ENCODE results near the gene FAM78A.
"Not testable (repeated sequence)": the region's sequence is repeated elsewhere in the genome, so short reads cannot be mapped to it uniquely, and the experiment has no call there.

The FAM78A gene

DNA sequence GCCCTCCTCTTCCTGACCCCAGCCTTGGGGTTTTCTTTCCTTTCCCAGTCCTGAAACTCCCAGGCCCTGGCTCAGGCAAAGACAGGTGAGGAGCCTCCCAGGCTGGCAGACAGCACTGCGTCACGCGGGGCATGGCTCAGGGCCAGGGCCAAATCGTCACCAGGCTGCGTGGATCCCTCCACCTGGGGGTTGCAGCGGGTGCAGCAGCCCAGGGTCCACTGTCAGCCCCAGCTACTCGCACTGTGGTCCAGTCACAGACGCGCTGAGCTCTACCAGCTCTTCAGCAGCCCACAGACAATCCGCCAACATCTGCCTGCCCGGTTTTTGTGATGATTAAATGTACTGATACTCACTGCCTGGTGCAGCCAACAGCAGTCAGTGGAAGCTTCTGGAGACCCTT is 12.1 kb downstream of the FAM78A start:
- no CpG with 5 or more reads among the region's 11 CpGs for WGBS (ENCODE audit: extremely low coverage, insufficient coverage, insufficient read length)
- no peak overlapping the region for H4K91ac ChIP-seq (ENCODE audit: low read depth, low read length)
- H3K18ac ChIP-seq (ENCODE audit: low read length), result no peak overlapping the region

DNA sequence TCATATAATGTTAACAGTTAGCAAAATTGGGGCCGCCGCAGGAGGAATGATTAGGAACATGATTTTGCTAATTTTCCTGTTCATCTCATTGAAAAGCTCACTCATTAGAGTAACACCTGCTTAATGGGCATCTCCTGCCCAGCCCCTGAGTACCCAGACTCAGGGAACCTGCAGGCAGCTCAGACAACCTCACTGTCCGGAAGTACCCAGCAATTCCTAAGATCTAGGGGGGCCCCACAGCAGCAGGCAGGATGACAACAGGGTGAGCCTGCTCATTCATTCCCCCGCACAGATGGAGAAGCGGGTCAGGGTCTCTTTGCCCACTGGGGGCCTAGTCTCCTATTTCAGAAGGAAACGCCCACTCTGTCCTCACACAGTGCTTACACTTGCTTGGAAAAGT is 12.6 kb downstream of the FAM78A start:
- H3K14ac ChIP-seq (ENCODE audit: low read length), result no peak overlapping the region
- H3K4me1 ChIP-seq (ENCODE audit: control insufficient read depth in 1 of 2, insufficient read depth in 2 of 2, low read length in 2 of 2), result no peaks in the 10 kb centered on the region
- H3K79me2 ChIP-seq (ENCODE audit: control insufficient read depth, insufficient read depth, low read length, poor library complexity), result no peaks in the 10 kb centered on the region
- no peak overlapping the region for H2BK12ac ChIP-seq (ENCODE audit: low read length)
- H2BK120ac ChIP-seq (ENCODE audit: insufficient read depth, low read length, poor library complexity), result no peak overlapping the region
- no peak overlapping the region for H3K4me2 ChIP-seq (ENCODE audit: low read length)
- no peaks in the 10 kb centered on the region for H3K79me1 ChIP-seq (ENCODE audit: low read length)
- no peak overlapping the region for H4K12ac ChIP-seq (ENCODE audit: low read depth, low read length)
- H4K91ac ChIP-seq (ENCODE audit: low read depth, low read length), result no peak overlapping the region
- H2AFZ ChIP-seq (ENCODE audit: insufficient read depth, low read length, poor library complexity), result no peak overlapping the region
- H3K18ac ChIP-seq (ENCODE audit: low read length), result no peak overlapping the region
- H3K9me3 ChIP-seq (ENCODE audit: insufficient read depth, low read depth, low read length), result no peaks in the 10 kb centered on the region
- WGBS (ENCODE audit: extremely low coverage, insufficient coverage, insufficient read length), result no CpG with 5 or more reads among the region's 6 CpGs
- no peaks in the 10 kb centered on the region for H3K36me3 ChIP-seq (ENCODE audit: control insufficient read depth in 1 of 2, insufficient read depth in 2 of 2, low read length in 2 of 2)
- no peak overlapping the region for H3K4ac ChIP-seq (ENCODE audit: low read depth, low read length)
- H3K27me3 ChIP-seq (ENCODE audit: insufficient read depth, low read length), result no peaks in the 10 kb centered on the region
- H3K4me3 ChIP-seq (ENCODE audit: low read depth, low read length), result no peak overlapping the region
- H2AK5ac ChIP-seq (ENCODE audit: low read length), result no peak overlapping the region
- no peak overlapping the region for H3K9ac ChIP-seq (ENCODE audit: low read length)
- no peak overlapping the region for H3K27ac ChIP-seq (ENCODE audit: low read depth, low read length)
- DNase-seq, result no peak
- no peak overlapping the region for H3K23ac ChIP-seq (ENCODE audit: low read length)
- no peak overlapping the region for H2BK5ac ChIP-seq (ENCODE audit: low read depth, low read length, poor library complexity)
- H4K8ac ChIP-seq (ENCODE audit: low read depth, low read length), result no peak overlapping the region

More for the DNA sequence above, 12.1 kb downstream of the FAM78A start:
- H2AK5ac ChIP-seq (ENCODE audit: low read length), result no peak overlapping the region
- no peaks in the 10 kb centered on the region for H3K79me2 ChIP-seq (ENCODE audit: control insufficient read depth, insufficient read depth, low read length, poor library complexity)
- H3K9ac ChIP-seq (ENCODE audit: low read length), result no peak overlapping the region
- no peaks in the 10 kb centered on the region for H3K27me3 ChIP-seq (ENCODE audit: insufficient read depth, low read length)
- H3K9me3 ChIP-seq (ENCODE audit: insufficient read depth, low read depth, low read length), result no peaks in the 10 kb centered on the region
- H2BK120ac ChIP-seq (ENCODE audit: insufficient read depth, low read length, poor library complexity), result no peak overlapping the region
- H3K14ac ChIP-seq (ENCODE audit: low read length), result no peak overlapping the region
- H3K36me3 ChIP-seq (ENCODE audit: control insufficient read depth in 1 of 2, insufficient read depth in 2 of 2, low read length in 2 of 2), result no peaks in the 10 kb centered on the region
- no peak overlapping the region for H3K23ac ChIP-seq (ENCODE audit: low read length)
- no peak overlapping the region for H4K8ac ChIP-seq (ENCODE audit: low read depth, low read length)
- H3K4ac ChIP-seq (ENCODE audit: low read depth, low read length), result no peak overlapping the region
- DNase-seq, result no peak
- H3K4me1 ChIP-seq (ENCODE audit: control insufficient read depth in 1 of 2, insufficient read depth in 2 of 2, low read length in 2 of 2), result no peaks in the 10 kb centered on the region
- no peak overlapping the region for H2AFZ ChIP-seq (ENCODE audit: insufficient read depth, low read length, poor library complexity)
- no peaks in the 10 kb centered on the region for H3K79me1 ChIP-seq (ENCODE audit: low read length)
- H2BK12ac ChIP-seq (ENCODE audit: low read length), result no peak overlapping the region
- no peak overlapping the region for H3K4me3 ChIP-seq (ENCODE audit: low read depth, low read length)
- H4K12ac ChIP-seq (ENCODE audit: low read depth, low read length), result no peak overlapping the region
- no peak overlapping the region for H3K27ac ChIP-seq (ENCODE audit: low read depth, low read length)
- H3K4me2 ChIP-seq (ENCODE audit: low read length), result no peak overlapping the region
- H2BK5ac ChIP-seq (ENCODE audit: low read depth, low read length, poor library complexity), result no peak overlapping the region

DNA sequence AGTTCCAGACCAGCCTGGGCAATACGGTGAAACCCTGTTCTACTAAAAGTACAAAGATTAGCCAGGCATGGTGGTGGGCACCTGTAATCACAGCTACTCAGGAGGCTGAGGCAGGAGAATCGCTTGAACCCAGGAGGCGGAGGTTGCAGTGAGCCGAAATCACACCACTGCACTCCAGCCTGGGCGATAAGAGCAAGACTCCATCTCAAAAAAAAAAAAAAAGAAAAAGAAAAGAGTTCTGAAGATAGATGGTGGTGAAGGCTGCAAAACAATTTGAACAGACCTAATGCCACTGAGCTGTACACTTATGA is 13.3 kb downstream of the FAM78A start:
- H3K4me1 ChIP-seq (ENCODE audit: control insufficient read depth in 1 of 2, insufficient read depth in 2 of 2, low read length in 2 of 2); H3K79me2 ChIP-seq (ENCODE audit: control insufficient read depth, insufficient read depth, low read length, poor library complexity); H3K14ac ChIP-seq (ENCODE audit: low read length); H4K91ac ChIP-seq (ENCODE audit: low read depth, low read length); H2BK5ac ChIP-seq (ENCODE audit: low read depth, low read length, poor library complexity); H3K4ac ChIP-seq (ENCODE audit: low read depth, low read length); H3K23ac ChIP-seq (ENCODE audit: low read length); H3K27me3 ChIP-seq (ENCODE audit: insufficient read depth, low read length); H4K8ac ChIP-seq (ENCODE audit: low read depth, low read length); H3K79me1 ChIP-seq (ENCODE audit: low read length); H3K9me3 ChIP-seq (ENCODE audit: insufficient read depth, low read depth, low read length); H3K9ac ChIP-seq (ENCODE audit: low read length); H2BK120ac ChIP-seq (ENCODE audit: insufficient read depth, low read length, poor library complexity); H2AK5ac ChIP-seq (ENCODE audit: low read length); H4K12ac ChIP-seq (ENCODE audit: low read depth, low read length); H3K27ac ChIP-seq (ENCODE audit: low read depth, low read length); DNase-seq; H3K36me3 ChIP-seq (ENCODE audit: control insufficient read depth in 1 of 2, insufficient read depth in 2 of 2, low read length in 2 of 2); H3K4me3 ChIP-seq (ENCODE audit: low read depth, low read length); H2BK12ac ChIP-seq (ENCODE audit: low read length); H3K4me2 ChIP-seq (ENCODE audit: low read length); H3K18ac ChIP-seq (ENCODE audit: low read length); H2AFZ ChIP-seq (ENCODE audit: insufficient read depth, low read length, poor library complexity): not testable (repeated sequence)
- no CpG with 5 or more reads among the region's 5 CpGs for WGBS (ENCODE audit: extremely low coverage, insufficient coverage, insufficient read length)

DNA sequence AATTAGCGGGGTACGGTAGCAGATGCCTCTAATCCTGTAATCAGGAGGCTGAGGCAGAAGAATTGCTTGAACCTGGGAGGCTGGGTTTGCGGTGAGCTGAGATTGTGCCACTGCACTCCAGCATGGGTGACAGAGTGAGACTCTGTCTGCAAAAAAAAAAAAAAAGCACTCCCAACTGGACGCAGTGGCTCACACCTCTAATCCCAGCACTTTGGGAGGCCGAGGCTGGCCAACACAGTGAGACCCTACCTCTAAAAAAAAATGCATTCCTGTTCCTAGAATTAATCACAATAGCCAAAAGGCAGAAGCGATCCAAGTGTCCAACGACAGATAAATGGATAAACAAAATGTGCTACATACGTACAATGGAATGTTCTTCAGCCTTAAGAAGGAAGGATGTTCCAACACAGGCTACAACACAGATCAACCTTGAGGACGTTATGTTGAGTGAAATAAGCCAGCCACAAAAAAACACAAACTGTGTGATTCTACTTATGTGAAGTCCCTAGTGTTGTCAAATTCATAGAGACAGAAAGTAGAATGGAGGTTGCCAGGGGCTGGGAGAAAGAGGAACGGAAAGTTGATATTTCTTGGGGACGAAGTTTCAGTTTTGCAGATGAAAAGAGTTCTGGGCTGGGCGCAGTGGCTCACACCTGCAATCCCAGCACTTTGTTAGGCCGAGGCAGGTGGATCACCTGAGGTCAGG is 13.8 kb downstream of the FAM78A start:
- H3K14ac ChIP-seq (ENCODE audit: low read length), result no peak overlapping the region
- WGBS (ENCODE audit: extremely low coverage, insufficient coverage, insufficient read length), result no CpG with 5 or more reads among the region's 13 CpGs
- no peak for DNase-seq
- H3K36me3 ChIP-seq (ENCODE audit: control insufficient read depth in 1 of 2, insufficient read depth in 2 of 2, low read length in 2 of 2), result no peaks in the 10 kb centered on the region
- no peak overlapping the region for H3K27ac ChIP-seq (ENCODE audit: low read depth, low read length)
- no peak overlapping the region for H3K23ac ChIP-seq (ENCODE audit: low read length)
- no peak overlapping the region for H3K18ac ChIP-seq (ENCODE audit: low read length)
- H2AFZ ChIP-seq (ENCODE audit: insufficient read depth, low read length, poor library complexity), result no peak overlapping the region
- no peak overlapping the region for H2BK120ac ChIP-seq (ENCODE audit: insufficient read depth, low read length, poor library complexity)
- no peak overlapping the region for H4K8ac ChIP-seq (ENCODE audit: low read depth, low read length)
- H3K4me1 ChIP-seq (ENCODE audit: control insufficient read depth in 1 of 2, insufficient read depth in 2 of 2, low read length in 2 of 2), result no peaks in the 10 kb centered on the region
- no peaks in the 10 kb centered on the region for H3K79me2 ChIP-seq (ENCODE audit: control insufficient read depth, insufficient read depth, low read length, poor library complexity)
- H2BK5ac ChIP-seq (ENCODE audit: low read depth, low read length, poor library complexity), result no peak overlapping the region
- H2AK5ac ChIP-seq (ENCODE audit: low read length), result no peak overlapping the region
- no peak overlapping the region for H4K12ac ChIP-seq (ENCODE audit: low read depth, low read length)
- no peaks in the 10 kb centered on the region for H3K27me3 ChIP-seq (ENCODE audit: insufficient read depth, low read length)
- H3K4me3 ChIP-seq (ENCODE audit: low read depth, low read length), result no peak overlapping the region
- no peak overlapping the region for H3K4ac ChIP-seq (ENCODE audit: low read depth, low read length)
- no peak overlapping the region for H2BK12ac ChIP-seq (ENCODE audit: low read length)
- no peak overlapping the region for H3K9ac ChIP-seq (ENCODE audit: low read length)
- H3K9me3 ChIP-seq (ENCODE audit: insufficient read depth, low read depth, low read length), result no peaks in the 10 kb centered on the region
- no peak overlapping the region for H4K91ac ChIP-seq (ENCODE audit: low read depth, low read length)
- no peaks in the 10 kb centered on the region for H3K79me1 ChIP-seq (ENCODE audit: low read length)
- H3K4me2 ChIP-seq (ENCODE audit: low read length), result no peak overlapping the region
